ENCODE measurements around the gene BCKDHB.

GRCh38 chr6:80060774-80061173 is 45.7 kb upstream of the BCKDHB start:
- no peak for TF ChIP-seq CTCF (IDR thresholded peaks at IDR 0.05)
- TF ChIP-seq POLR2AphosphoS5 (IDR thresholded peaks at IDR 0.05): no peak
- no peak for TF ChIP-seq POLR2A (IDR thresholded peaks at IDR 0.05)
- TF ChIP-seq EP300 (IDR thresholded peaks at IDR 0.05): no peak
